ENCODE measurements around the gene SUGCT.

SUGCT gene

DNA sequence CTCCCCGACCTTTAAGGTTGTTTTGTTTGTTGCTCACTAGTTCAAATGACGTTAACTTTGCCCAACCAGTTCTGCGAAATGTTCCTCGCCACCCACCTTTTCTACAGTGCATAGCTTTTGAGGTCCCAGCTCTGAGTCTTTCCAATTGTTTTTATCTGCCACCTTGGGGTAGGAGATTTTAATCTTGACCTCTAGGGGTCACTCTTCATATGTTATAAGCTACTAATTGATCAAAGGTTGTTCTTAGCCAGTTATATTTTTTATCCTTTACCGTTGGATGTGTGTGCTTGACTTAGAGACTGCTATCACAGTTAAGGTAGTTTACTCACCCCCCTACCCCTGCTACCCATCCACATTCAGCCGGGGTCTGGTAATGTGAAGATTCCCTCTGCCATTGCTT, 372.4 kb downstream of the SUGCT start:
- no peak overlapping the region for H3K4me3 ChIP-seq (replicated peaks; ENCODE audit: insufficient read depth, low read length)
- no peak overlapping the region for H3K27ac ChIP-seq (replicated peaks)
- no peaks in the 10 kb centered on the region for H3K27me3 ChIP-seq (ENCODE audit: insufficient read depth, poor library complexity, severe bottlenecking)
- no peak for TF ChIP-seq POLR2AphosphoS5 (IDR thresholded peaks at IDR 0.05; ENCODE audit: low read depth)
- TF ChIP-seq, protein P1, sequence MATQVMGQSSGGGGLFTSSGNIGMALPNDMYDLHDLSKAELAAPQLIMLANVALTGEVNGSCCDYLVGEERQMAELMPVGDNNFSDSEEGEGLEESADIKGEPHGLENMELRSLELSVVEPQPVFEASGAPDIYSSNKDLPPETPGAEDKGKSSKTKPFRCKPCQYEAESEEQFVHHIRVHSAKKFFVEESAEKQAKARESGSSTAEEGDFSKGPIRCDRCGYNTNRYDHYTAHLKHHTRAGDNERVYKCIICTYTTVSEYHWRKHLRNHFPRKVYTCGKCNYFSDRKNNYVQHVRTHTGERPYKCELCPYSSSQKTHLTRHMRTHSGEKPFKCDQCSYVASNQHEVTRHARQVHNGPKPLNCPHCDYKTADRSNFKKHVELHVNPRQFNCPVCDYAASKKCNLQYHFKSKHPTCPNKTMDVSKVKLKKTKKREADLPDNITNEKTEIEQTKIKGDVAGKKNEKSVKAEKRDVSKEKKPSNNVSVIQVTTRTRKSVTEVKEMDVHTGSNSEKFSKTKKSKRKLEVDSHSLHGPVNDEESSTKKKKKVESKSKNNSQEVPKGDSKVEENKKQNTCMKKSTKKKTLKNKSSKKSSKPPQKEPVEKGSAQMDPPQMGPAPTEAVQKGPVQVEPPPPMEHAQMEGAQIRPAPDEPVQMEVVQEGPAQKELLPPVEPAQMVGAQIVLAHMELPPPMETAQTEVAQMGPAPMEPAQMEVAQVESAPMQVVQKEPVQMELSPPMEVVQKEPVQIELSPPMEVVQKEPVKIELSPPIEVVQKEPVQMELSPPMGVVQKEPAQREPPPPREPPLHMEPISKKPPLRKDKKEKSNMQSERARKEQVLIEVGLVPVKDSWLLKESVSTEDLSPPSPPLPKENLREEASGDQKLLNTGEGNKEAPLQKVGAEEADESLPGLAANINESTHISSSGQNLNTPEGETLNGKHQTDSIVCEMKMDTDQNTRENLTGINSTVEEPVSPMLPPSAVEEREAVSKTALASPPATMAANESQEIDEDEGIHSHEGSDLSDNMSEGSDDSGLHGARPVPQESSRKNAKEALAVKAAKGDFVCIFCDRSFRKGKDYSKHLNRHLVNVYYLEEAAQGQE (IDR thresholded peaks at IDR 0.05; ENCODE audit: insufficient replicate concordance, low read depth) = no peak
- TF ChIP-seq, protein P2, sequence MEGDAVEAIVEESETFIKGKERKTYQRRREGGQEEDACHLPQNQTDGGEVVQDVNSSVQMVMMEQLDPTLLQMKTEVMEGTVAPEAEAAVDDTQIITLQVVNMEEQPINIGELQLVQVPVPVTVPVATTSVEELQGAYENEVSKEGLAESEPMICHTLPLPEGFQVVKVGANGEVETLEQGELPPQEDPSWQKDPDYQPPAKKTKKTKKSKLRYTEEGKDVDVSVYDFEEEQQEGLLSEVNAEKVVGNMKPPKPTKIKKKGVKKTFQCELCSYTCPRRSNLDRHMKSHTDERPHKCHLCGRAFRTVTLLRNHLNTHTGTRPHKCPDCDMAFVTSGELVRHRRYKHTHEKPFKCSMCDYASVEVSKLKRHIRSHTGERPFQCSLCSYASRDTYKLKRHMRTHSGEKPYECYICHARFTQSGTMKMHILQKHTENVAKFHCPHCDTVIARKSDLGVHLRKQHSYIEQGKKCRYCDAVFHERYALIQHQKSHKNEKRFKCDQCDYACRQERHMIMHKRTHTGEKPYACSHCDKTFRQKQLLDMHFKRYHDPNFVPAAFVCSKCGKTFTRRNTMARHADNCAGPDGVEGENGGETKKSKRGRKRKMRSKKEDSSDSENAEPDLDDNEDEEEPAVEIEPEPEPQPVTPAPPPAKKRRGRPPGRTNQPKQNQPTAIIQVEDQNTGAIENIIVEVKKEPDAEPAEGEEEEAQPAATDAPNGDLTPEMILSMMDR (IDR thresholded peaks at IDR 0.05; ENCODE audit: insufficient read depth, low read length) = no peak
- TF ChIP-seq GABPA (IDR thresholded peaks at IDR 0.05; ENCODE audit: low read depth) = no peak
- TF ChIP-seq SPI1 (IDR thresholded peaks at IDR 0.05; ENCODE audit: borderline replicate concordance, low read depth) = no peak
- peak; percentile 4 to 15 for DNase-seq (ENCODE audit: low read depth in 1 of 2, low spot score in 1 of 2)

DNA sequence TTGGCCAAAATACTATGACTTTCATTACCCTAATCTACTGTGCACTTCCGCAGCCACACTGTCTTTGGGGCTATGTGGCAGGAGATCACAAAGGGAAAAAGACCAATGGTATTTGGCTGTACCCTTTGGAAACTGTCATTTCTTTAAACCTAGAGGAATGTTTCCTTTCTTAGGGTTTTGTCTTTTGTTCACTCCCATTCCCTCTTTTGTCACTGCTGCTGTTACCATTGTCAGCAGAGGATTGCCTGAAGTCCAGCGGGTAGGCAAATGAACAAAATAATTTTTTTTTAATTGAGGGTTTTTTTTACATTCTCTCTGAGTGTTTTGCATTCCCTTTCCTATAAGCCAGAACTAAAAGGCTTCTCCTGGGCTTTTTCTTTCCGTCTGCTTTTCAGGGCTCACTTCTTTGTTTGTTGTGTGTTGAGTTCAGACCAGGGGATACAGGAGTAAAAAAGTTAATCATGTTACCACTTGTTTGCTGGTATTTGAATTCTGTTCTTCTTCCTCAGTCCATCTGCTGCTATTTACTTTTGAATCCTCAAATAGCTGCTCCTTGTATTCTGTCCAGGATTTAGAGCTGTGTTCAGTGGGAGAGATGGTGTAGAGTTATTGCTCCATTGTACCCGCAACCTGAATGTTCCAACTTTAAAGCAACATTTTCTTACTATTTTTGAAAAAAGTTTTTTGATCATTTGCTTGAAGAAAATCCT, 374.6 kb downstream of the SUGCT start:
- DNase-seq (ENCODE audit: low read depth in 1 of 2, low spot score in 1 of 2) = no peak
- TF ChIP-seq, protein P2 (IDR thresholded peaks at IDR 0.05; ENCODE audit: insufficient read depth, low read length) = no peak
- H3K27me3 ChIP-seq (ENCODE audit: insufficient read depth, poor library complexity, severe bottlenecking) = no peaks in the 10 kb centered on the region

DNA sequence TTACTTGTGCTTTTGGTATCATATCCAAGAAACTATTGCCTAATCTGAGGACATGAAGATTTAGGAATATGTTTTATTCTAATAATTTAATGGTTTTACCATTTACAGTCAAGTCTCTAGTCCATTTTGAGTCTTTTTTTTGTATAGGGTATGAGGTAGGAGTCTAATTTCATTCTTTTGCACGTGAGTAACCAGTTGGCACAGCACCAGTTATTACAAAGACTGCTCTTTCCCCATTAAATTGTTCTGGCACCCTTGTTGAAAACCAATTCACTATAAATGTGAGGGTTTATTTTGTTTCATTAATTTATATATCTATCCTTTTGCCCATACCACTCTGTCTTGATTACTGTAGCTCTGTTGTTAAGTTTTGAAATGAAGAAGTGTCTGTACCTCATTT, 381.6 kb downstream of the SUGCT start:
- TF ChIP-seq, protein P2 (IDR thresholded peaks at IDR 0.05; ENCODE audit: insufficient read depth, low read length) = no peak
- no peak for TF ChIP-seq POLR2AphosphoS5 (IDR thresholded peaks at IDR 0.05; ENCODE audit: low read depth)
- TF ChIP-seq GABPA (IDR thresholded peaks at IDR 0.05; ENCODE audit: low read depth) = no peak
- TF ChIP-seq, protein P1 (IDR thresholded peaks at IDR 0.05; ENCODE audit: insufficient replicate concordance, low read depth) = no peak
- TF ChIP-seq SPI1 (IDR thresholded peaks at IDR 0.05; ENCODE audit: borderline replicate concordance, low read depth) = no peak
- DNase-seq (ENCODE audit: low read depth in 1 of 2, low spot score in 1 of 2) = no peak
- no peak overlapping the region for H3K27ac ChIP-seq (replicated peaks)
- no peaks in the 10 kb centered on the region for H3K27me3 ChIP-seq (ENCODE audit: insufficient read depth, poor library complexity, severe bottlenecking)
- no peak overlapping the region for H3K4me3 ChIP-seq (replicated peaks; ENCODE audit: insufficient read depth, low read length)

More for the DNA sequence above, 374.6 kb downstream of the SUGCT start:
- Histone ChIP-seq H3K4me3 (replicated peaks; ENCODE audit: insufficient read depth, low read length) (no peak overlapping the region), H3K27ac (replicated peaks) (no peak overlapping the region)

DNA sequence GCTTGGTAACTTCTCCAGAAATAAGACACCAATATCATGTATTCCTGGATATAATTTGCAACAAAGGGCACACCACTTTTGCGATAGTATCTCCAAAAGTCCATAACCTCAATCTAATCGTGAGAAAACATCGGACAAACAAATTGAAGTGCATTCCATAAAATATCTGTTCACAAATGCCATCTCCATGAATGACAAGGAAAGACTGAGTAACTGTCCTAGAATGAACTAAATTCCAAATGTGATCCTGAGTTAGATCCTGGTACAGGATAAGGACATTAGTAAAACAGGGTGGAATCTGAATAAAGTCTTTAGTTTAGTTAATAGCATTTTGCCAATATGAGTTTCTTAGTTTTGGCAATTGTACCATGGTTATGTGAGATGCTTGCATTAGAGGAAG, 384.2 kb downstream of the SUGCT start:
- Histone ChIP-seq H3K27ac (replicated peaks) (no peak overlapping the region), H3K4me3 (replicated peaks; ENCODE audit: insufficient read depth, low read length) (no peak overlapping the region), H3K27me3 (ENCODE audit: insufficient read depth, poor library complexity, severe bottlenecking) (no peaks in the 10 kb centered on the region)
- TF ChIP-seq SPI1 (IDR thresholded peaks at IDR 0.05; ENCODE audit: borderline replicate concordance, low read depth) = no peak
- no peak for TF ChIP-seq POLR2AphosphoS5 (IDR thresholded peaks at IDR 0.05; ENCODE audit: low read depth)
- no peak for TF ChIP-seq GABPA (IDR thresholded peaks at IDR 0.05; ENCODE audit: low read depth)
- TF ChIP-seq, protein P2 (IDR thresholded peaks at IDR 0.05; ENCODE audit: insufficient read depth, low read length) = no peak
- TF ChIP-seq, protein P1 (IDR thresholded peaks at IDR 0.05; ENCODE audit: insufficient replicate concordance, low read depth) = no peak
- no peak for DNase-seq (ENCODE audit: low read depth in 1 of 2, low spot score in 1 of 2)
